Psoas muscle (tissue), 8 donors: ENCODE measurements around the gene ARL15. TPM values are rescaled to one million over a fixed set of nuclear protein-coding genes. Genes with fewer than 3 reads are reported as not detected.
A peak's percentile ranks its signal among the peaks of the same experiment; 100 is the strongest.

ENCODE experiments used
- ATAC-seq, 4 donors: fragments of 200-7000 bp; cut with Tn5 transposase; one replicate each; pipeline ENCODE4 v1.9.1; 2020; ENCODE audit warnings: moderate library complexity in 3 of 4, mild to moderate bottlenecking in 2 of 4
- DNase-seq, 2 donors: peaks; one replicate each; pipeline ENCODE4 v3.0.0-alpha.2; 2020
- H3K27ac ChIP-seq: fragments of 200-600 bp; one replicate; pipeline ENCODE4 v1.8.0; 2022
- H3K27me3 ChIP-seq, 3 donors: fragments of 200-600 bp in 1 of 3; one replicate each; pipeline versions ENCODE4 v1.6.1 to v1.8.0; 2013 to 2022; ENCODE audit warnings: low read length in 2 of 3, mild to moderate bottlenecking in 2 of 3, moderate library complexity in 1 of 3; ENCODE audit not compliant: insufficient read depth in 3 of 3
- H3K36me3 ChIP-seq, 2 donors: fragments of 200-600 bp in 1 of 2; one replicate each; pipeline versions ENCODE4 v1.6.1 to v1.8.0; 2013 to 2022; ENCODE audit warnings: low read depth in 1 of 2, mild to moderate bottlenecking in 1 of 2, moderate library complexity in 1 of 2; ENCODE audit not compliant: insufficient read depth in 1 of 2
- H3K4me1 ChIP-seq: fragments of 200-600 bp; one replicate; pipeline ENCODE4 v1.8.0; 2022
- H3K4me3 ChIP-seq: fragments of 200-600 bp; one replicate; pipeline ENCODE4 v1.8.0; 2022; ENCODE audit warnings: mild to moderate bottlenecking
- H3K9me3 ChIP-seq: fragments of 200-600 bp; one replicate; pipeline ENCODE4 v1.8.0; 2022
- WGBS, 3 donors: extraction: QIAGEN DNeasy Blood & Tissue Kit; methylation state at CpG; one replicate each; pipeline versions ENCODE4 v1.1.6 to v1.1.7; 2013; 5-methylcytosine and 5-hydroxymethylcytosine counted together
- intact Hi-C, 2 donors: fragments of 100-400 bp; cut with DNase I; formaldehyde crosslinking; loops; one replicate each; pipeline versions ENCODE4 v1.11.0 to v1.14.2; 2022
- polyA plus RNA-seq, 3 donors: library from polyadenylated mRNA; stranded (reverse); fragments of 200-250 nt; gene quantifications; one replicate each; pipeline ENCODE4 v1.2.3, GENCODE V29; 2013
- total RNA-seq, 4 donors: library from RNA; stranded (reverse); fragmentation: NEBNext Ultra II Directional in 2 of 4; extraction: Animal tissue kit (Norgen Biotek cat#: 25700) in 2 of 4; gene quantifications; one replicate each; pipeline versions ENCODE4 v1.2.1 to v1.2.4, GENCODE V29; 2021 to 2023
- TF ChIP-seq, protein P1 (sequence below): fragments of 200-600 bp; IDR thresholded peaks from one replicate; pipeline ENCODE4 v1.8.0; 2022; ENCODE audit warnings: antibody characterized with exemption
- donor health status: healthy with polysubstance abuse.
- donor health status: DM: no; HTN: no; CAD: no; lungs with moderate emphysema.
- donor health status: Bipolar disorder and iron deficiency.
- donor health status: healthy.
- donor health status: DM: yes; HTN: yes; CAD: no.
- donor health status: DM: no; HTN: no; CAD: no.
- donor health status: DM: no; HTN: no; CAD: no.
- donor health status: DM: yes; HTN: yes; CAD: no.

Gene ARL15
- total and polyA plus RNA-seq, 7 donors = 2.5 to 8.9 (median 4.6) TPM

- Histone ChIP-seq H3K36me3 (no peaks in the 10 kb centered on the region), H3K27ac (no peak overlapping the region), H3K4me1 (peaks cover 4% of the 10 kb centered on the region), H3K9me3 (no peaks in the 10 kb centered on the region), H3K27me3 (no peaks in the 10 kb centered on the region), H3K4me3 (no peak overlapping the region)
- WGBS, 3 donors = 72 to 80% (median 76%) methylated on average over 5 of the region's 5 CpGs
- TF ChIP-seq, protein P1, sequence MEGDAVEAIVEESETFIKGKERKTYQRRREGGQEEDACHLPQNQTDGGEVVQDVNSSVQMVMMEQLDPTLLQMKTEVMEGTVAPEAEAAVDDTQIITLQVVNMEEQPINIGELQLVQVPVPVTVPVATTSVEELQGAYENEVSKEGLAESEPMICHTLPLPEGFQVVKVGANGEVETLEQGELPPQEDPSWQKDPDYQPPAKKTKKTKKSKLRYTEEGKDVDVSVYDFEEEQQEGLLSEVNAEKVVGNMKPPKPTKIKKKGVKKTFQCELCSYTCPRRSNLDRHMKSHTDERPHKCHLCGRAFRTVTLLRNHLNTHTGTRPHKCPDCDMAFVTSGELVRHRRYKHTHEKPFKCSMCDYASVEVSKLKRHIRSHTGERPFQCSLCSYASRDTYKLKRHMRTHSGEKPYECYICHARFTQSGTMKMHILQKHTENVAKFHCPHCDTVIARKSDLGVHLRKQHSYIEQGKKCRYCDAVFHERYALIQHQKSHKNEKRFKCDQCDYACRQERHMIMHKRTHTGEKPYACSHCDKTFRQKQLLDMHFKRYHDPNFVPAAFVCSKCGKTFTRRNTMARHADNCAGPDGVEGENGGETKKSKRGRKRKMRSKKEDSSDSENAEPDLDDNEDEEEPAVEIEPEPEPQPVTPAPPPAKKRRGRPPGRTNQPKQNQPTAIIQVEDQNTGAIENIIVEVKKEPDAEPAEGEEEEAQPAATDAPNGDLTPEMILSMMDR = no peak
- ATAC-seq = no peak
- DNase-seq = no peak
- intact Hi-C loops = loop anchor here (5.0 to 10.0 kb wide), 3 partner anchors 801 to 1059 kb away; no protein-coding TSS in a partner anchor
Measured at GRCh38 chr5:54226215-54226614, 84.2 kb downstream of the ARL15 start.

GRCh38 chr5:54224103-54224826 lies 86.1 kb downstream of the ARL15 start:
- no peaks in the 10 kb centered on the region for H3K27me3 ChIP-seq
- H3K4me3 ChIP-seq = no peak overlapping the region
- intact Hi-C loops = loop anchor here (10.0 kb wide), 2 partner anchors 799 to 1049 kb away; no protein-coding TSS in a partner anchor
- TF ChIP-seq, protein P1 = no peak
- no peak overlapping the region for H3K27ac ChIP-seq
- H3K36me3 ChIP-seq = no peaks in the 10 kb centered on the region
- DNase-seq = no peak
- H3K9me3 ChIP-seq = no peaks in the 10 kb centered on the region
- peak in 1 of 4 donors; percentile 17 for ATAC-seq
- WGBS, 3 donors = 80 to 86% (median 83%) methylated on average over 10 of the region's 10 CpGs
- H3K4me1 ChIP-seq = peaks cover under 1% of the 10 kb centered on the region

DNA sequence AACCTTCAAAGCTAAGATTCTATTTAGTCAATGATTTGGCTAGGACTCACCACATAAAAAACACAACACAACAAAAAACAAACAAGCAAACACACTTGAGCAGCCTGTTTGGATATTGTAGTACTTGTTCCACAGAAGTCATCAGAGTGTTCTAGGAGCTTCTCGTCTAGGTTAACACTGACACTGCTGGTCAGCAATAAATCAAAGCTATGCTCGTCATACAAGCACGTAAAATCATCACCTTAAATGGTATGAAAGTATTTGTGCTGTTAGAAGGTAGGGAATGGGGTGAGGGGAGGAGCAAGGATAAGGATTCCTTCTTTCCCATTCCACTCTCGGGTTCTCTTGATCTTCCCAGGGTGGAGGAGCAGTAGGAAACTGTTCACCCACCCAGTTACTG lies 88.0 kb downstream of the ARL15 start:
- intact Hi-C loops = loop anchor here (10.0 kb wide), 2 partner anchors 798 to 1048 kb away; no protein-coding TSS in a partner anchor
- no peak overlapping the region for H3K27ac ChIP-seq
- no peak overlapping the region for H3K4me3 ChIP-seq
- H3K4me1 ChIP-seq = no peaks in the 10 kb centered on the region
- no peaks in the 10 kb centered on the region for H3K36me3 ChIP-seq
- no peaks in the 10 kb centered on the region for H3K27me3 ChIP-seq
- ATAC-seq (no peak), DNase-seq (no peak)
- WGBS, 3 donors = 40 to 56% (median 52%) methylated on average over 4 of the region's 4 CpGs
- TF ChIP-seq, protein P1 = no peak
- no peaks in the 10 kb centered on the region for H3K9me3 ChIP-seq

- intact Hi-C loops = loop anchor here (10.0 kb wide), 2 partner anchors 796 to 1046 kb away; no protein-coding TSS in a partner anchor
- no peak overlapping the region for H3K4me3 ChIP-seq
- no peaks in the 10 kb centered on the region for H3K27me3 ChIP-seq
- DNase-seq (no peak), ATAC-seq (no peak)
- WGBS, 3 donors = 91 to 100% (median 93%) methylated on average over 1 of the region's 1 CpG
- no peaks in the 10 kb centered on the region for H3K4me1 ChIP-seq
- TF ChIP-seq, protein P1 = no peak
- H3K27ac ChIP-seq = no peak overlapping the region
- H3K36me3 ChIP-seq = no peaks in the 10 kb centered on the region
- no peaks in the 10 kb centered on the region for H3K9me3 ChIP-seq
Measured at GRCh38 chr5:54221135-54221534, 89.2 kb downstream of the ARL15 start.
